Duodenal mucosa (tissue), 2 donors: Measurements from ENCODE around the gene PPM1J.
A peak's percentile ranks its signal among the peaks of the same experiment; 100 is the strongest.
"Not testable (repeated sequence)": the region's sequence is repeated elsewhere in the genome, so short reads cannot be mapped to it uniquely, and the experiment has no call there.

Source experiments
- H3K27ac ChIP-seq: one replicate; pipeline ENCODE4 v1.7.0; 2013; ENCODE audit warnings: low read depth, low read length
- H3K27me3 ChIP-seq, 2 donors: one replicate each; pipeline ENCODE4 v1.7.0; 2013; ENCODE audit warnings: low read length in 2 of 2, control low read depth in 1 of 2; ENCODE audit not compliant: insufficient read depth in 2 of 2, control insufficient read depth in 1 of 2
- H3K36me3 ChIP-seq, 2 donors: one replicate each; pipeline ENCODE4 v1.7.0; 2013; ENCODE audit warnings: low read length in 2 of 2, control low read depth in 1 of 2; ENCODE audit not compliant: insufficient read depth in 2 of 2, control insufficient read depth in 1 of 2
- H3K4me1 ChIP-seq, 2 donors: one replicate each; pipeline ENCODE4 v1.7.0; 2013; ENCODE audit warnings: low read length in 2 of 2, control low read depth in 1 of 2; ENCODE audit not compliant: insufficient read depth in 2 of 2, control insufficient read depth in 1 of 2
- H3K4me3 ChIP-seq, 2 donors: one replicate each; pipeline ENCODE4 v1.7.0; 2013; ENCODE audit warnings: low read length in 2 of 2, low read depth in 1 of 2
- H3K9ac ChIP-seq, 2 donors: one replicate each; pipeline ENCODE4 v1.7.0; 2013; ENCODE audit warnings: low read length in 2 of 2, low read depth in 1 of 2
- H3K9me3 ChIP-seq, 2 donors: one replicate each; pipeline ENCODE4 v1.7.0; 2013; ENCODE audit warnings: low read length in 2 of 2, control low read depth in 1 of 2; ENCODE audit not compliant: control insufficient read depth in 1 of 2

PPM1J gene

DNA sequence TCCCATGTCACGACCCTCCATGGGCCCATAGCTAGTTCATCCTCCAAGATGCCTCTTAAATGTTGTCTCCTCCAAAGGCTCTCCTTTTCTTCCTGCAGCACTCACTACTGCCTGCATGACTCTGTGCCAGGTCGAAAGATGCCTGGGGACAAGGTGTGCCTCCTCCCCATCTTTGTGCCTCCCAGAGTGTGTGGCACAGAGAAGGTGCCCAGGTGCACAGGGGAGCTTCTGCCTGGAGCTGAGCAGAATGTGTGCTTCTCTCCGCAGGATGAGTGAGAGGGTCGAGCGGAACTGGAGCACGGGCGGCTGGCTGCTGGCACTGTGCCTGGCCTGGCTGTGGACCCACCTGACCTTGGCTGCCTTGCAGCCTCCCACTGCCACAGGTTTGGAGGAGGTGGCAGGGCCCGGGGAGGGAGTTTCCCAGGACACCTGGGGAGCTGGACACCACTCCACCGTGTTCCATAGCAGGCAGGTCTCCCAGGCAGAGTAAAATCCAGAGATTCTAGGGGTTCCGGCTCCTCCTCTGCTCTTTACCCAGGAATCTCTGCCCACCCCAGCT lies 6.9 kb upstream of the PPM1J start:
- Histone ChIP-seq H3K9me3 (no peaks in the 10 kb centered on the region), H3K9ac (no peak overlapping the region), H3K36me3 (no peaks in the 10 kb centered on the region), H3K27me3 (peaks cover 9 to 21% of the 10 kb centered on the region in 2 donors), H3K4me1 (peaks cover 9% of the 10 kb centered on the region in 2 donors), H3K4me3 (no peak overlapping the region), H3K27ac (no peak overlapping the region)

DNA sequence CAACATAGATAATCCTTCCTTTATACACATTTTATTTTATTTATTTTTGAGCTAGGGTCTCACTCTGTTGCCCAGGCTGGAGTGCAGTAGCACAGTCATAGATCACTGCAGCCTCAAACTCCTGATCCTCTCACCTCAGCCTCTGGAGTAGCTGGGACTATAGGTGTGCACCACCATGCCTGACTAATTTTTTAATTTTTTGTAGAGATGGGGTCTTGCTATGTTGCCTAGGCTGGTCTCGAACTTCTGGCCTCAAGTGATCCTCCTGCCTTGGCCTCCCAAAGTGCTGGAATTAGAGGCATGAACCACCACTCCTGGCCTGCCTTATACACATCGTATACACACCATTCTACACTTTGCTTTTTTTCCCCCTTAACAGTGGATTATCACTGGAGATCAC lies 6.2 kb upstream of the PPM1J start:
- H3K4me3 ChIP-seq, H3K4me1 ChIP-seq, H3K9ac ChIP-seq, H3K9me3 ChIP-seq, H3K36me3 ChIP-seq, H3K27ac ChIP-seq: not testable (repeated sequence)
- peaks cover 9 to 21% of the 10 kb centered on the region in 2 donors for H3K27me3 ChIP-seq

DNA sequence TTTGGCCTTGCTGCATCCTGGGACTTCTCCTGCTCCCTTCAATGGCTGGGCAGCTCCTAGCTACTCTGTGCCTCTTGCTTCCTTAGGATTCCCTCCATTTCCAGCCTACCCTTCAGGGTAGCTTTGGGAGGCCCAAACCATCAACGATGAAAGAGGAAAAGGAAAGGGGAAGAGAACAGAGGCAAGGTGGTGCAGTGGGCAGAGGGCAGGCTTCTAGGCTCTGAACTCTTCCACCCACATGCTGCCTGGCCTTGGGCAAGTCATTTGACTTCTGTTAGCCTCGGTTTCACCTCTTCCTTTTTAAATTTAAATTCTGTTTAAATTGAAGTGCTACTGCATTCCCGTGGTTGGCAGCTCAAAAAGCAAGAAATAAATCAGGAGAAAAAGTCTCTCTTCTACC lies 5.7 kb upstream of the PPM1J start:
- no peaks in the 10 kb centered on the region for H3K9me3 ChIP-seq

DNA sequence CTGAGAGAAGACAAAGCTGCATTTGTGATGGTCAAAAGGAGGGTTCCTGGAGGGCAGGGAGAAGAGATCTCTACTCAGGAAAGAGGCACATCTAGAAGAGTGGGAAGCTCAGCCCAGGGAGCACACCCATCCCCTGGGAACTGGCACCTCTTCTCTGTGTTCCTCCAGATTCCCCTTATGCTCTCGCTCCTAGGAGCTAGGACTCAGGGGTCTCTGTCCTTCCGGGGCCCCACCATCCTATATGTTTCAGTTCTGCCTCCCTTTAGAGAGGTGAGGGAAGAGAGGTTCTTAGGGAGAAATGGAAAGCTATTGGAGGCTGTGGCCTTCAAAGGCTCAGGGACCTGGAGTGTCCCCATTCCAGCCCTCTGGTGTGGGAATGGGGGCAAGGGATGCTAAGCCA lies 4.6 kb upstream of the PPM1J start:
- no peaks in the 10 kb centered on the region for H3K9me3 ChIP-seq
- no peak overlapping the region for H3K4me3 ChIP-seq
- no peak overlapping the region for H3K27ac ChIP-seq
- H3K27me3 ChIP-seq, result peaks cover 9 to 21% of the 10 kb centered on the region in 2 donors
- H3K36me3 ChIP-seq, result no peaks in the 10 kb centered on the region
- peaks cover 18 to 19% of the 10 kb centered on the region in 2 donors for H3K4me1 ChIP-seq
- no peak overlapping the region for H3K9ac ChIP-seq

More for the DNA sequence above, 5.7 kb upstream of the PPM1J start:
- peaks cover 9 to 21% of the 10 kb centered on the region in 2 donors for H3K27me3 ChIP-seq
- no peaks in the 10 kb centered on the region for H3K36me3 ChIP-seq
- no peak overlapping the region for H3K27ac ChIP-seq
- no peak overlapping the region for H3K9ac ChIP-seq
- H3K4me1 ChIP-seq, result peaks cover 13 to 14% of the 10 kb centered on the region in 2 donors
- H3K4me3 ChIP-seq, result no peak overlapping the region

DNA sequence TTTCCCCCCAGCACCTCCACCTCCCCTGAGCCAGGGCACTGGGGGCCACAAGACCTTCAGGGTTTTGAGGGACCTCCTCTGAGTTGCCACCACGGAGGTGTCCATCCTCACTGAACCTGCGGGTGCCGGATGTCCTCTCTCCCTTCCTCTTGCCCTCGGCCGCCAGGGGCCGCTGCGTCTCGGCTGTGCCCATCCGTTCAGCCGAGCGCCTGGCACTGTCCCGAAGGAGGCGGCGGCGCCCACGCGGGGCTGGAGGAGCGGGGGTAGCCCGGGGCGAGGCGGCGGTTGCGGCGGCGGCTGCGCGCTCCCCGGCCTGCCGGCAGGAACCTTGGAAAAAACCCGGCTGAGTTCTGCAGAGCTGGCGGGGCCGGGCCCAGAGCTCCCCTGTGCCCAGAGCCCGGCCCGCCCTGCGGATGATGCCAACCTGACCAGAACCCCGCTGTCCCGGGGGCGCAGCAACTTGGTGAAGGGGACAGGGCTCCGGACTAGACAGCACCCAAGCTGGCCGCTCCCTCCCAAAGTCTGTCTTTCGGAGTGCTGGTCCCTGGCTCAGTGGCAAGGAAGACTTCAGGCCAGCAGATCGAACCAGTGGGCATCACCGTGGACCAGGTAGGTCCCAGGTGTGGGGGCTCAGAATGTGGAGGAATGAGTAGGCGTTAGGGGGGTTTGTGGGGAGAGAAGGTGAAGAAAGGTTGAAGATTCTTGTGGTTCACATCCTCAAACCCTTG lies 3.7 kb upstream of the PPM1J start:
- Histone ChIP-seq H3K27me3 (peaks cover 9 to 21% of the 10 kb centered on the region in 2 donors), H3K9me3 (no peaks in the 10 kb centered on the region), H3K9ac (no peak overlapping the region), H3K36me3 (no peaks in the 10 kb centered on the region), H3K4me1 (peaks cover 22 to 27% of the 10 kb centered on the region in 2 donors), H3K4me3 (peak overlapping the region in 1 of 2 donors; percentile 2), H3K27ac (no peak overlapping the region)

DNA sequence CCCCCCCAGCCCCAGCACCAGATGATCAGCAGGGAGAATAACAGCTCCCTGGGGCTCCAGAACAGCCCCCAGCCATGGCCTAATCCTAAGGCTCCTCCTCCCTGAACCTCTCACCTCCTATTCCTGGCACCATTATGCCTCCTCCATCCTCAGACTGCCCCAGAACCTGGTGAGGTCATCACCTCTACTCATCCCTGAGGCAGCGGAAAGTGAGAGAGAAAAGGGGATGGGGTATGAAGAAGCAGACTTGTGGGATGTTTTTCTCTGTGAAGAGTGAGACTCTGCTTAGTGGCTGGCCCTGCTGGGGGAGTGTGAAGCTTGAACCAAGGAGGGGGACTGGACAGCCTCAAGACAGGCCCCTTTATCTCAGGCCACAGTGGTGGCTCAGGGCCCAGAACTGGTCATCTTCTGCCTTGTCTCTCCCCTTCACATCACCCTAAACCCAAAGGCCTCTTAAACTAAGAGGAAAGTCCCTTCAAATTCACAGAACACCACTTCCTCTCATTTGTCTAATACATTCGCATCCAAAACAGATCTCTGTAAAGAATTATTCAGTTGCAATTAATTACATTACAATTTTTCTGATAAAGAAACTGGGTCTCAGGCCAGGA lies 2.2 kb upstream of the PPM1J start:
- Histone ChIP-seq H3K36me3 (no peaks in the 10 kb centered on the region), H3K27me3 (peaks cover 9 to 14% of the 10 kb centered on the region in 2 donors), H3K9ac (no peak overlapping the region), H3K27ac (no peak overlapping the region), H3K4me3 (no peak overlapping the region), H3K4me1 (peaks cover 19 to 21% of the 10 kb centered on the region in 2 donors), H3K9me3 (no peaks in the 10 kb centered on the region)

DNA sequence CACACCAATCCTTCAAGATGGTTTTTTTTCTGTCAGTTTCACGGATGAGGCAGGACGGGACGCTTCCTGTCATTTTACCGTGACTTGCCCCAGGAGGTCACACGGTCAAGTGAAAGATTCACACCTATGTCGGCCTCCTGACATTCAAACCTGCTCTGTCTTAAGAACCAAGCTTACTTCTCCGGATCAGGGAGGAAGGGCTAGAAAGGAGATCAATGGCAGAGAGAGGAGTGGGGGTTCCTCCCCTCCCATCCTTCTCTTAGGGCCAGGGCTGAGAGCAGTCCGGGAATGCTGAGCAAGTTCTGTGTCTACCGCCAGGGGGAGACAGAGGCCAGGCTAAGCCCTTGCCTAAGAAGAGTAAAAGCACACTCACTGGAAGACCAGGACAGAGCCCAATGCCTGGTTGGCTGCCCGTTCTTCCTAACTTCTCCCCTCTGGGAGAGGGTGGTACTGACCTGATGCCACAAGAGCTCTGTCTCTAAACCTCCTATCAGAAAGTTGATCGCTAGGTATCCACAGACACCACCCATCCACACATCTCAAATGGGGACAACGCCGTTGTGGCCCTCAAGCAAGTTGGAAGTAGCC lies 1.1 kb upstream of the PPM1J start:
- H3K4me1 ChIP-seq, result peaks cover 18 to 21% of the 10 kb centered on the region in 2 donors
- no peaks in the 10 kb centered on the region for H3K36me3 ChIP-seq
- H3K9ac ChIP-seq, result peak overlapping the region; percentile 59 to 82
- no peaks in the 10 kb centered on the region for H3K9me3 ChIP-seq
- H3K27me3 ChIP-seq, result peaks cover 6 to 14% of the 10 kb centered on the region in 2 donors
- H3K27ac ChIP-seq, result no peak overlapping the region
- H3K4me3 ChIP-seq, result peak overlapping the region; percentile 77 to 79

DNA sequence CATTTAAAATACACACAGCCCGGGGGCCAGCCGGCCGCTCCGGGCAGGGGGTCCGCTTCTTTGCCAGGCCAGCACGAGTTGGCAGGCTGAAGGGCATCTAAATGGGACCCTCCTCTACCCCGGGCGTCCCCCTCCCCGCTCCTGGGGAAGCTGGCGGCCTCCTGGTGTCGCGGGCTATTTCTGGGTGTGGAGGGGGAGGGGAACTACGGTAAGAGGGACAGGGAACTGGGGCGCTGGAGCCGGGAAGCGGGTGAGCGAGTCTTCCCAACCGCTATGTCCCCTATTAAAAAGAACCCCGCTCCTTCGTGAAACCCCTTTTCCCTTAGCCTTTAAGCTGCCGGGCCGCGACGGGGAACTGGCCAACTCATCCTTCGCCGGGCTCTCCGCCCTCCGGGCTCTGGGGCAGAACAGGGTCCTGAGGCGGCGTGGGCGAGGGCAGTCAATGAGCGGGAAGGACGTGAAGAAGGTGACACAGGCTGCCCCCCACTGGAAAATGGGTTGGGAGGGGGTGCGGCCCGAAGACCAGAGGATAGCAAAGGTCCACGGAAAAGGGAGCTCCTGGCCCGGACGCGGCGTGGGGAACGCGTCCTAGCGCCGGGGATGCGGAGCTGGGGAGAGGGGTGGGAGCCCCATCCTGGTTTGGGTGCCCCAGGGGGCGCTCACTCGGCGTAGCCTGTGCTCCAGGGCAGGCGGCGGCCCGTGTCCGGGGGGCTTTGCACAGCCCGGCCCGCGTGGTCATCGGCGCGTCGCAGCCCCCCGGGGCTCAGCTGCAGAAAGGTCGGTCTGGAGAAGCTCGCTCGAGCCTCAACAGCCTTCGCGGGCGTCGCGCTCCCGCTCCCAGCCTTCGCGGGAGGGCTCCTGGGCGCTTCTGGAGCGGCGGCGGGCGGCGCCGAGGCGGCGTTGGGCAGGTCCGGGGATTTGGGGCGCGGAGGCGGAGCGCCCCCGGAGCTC lies 544 bp downstream of the PPM1J start:
- Histone ChIP-seq H3K27me3 (peaks cover 2 to 6% of the 10 kb centered on the region in 2 donors), H3K9me3 (no peaks in the 10 kb centered on the region), H3K36me3 (no peaks in the 10 kb centered on the region), H3K9ac (peak overlapping the region; percentile 44 to 63), H3K4me1 (peaks cover 18 to 21% of the 10 kb centered on the region in 2 donors), H3K27ac (no peak overlapping the region), H3K4me3 (peak overlapping the region; percentile 74 to 77)

DNA sequence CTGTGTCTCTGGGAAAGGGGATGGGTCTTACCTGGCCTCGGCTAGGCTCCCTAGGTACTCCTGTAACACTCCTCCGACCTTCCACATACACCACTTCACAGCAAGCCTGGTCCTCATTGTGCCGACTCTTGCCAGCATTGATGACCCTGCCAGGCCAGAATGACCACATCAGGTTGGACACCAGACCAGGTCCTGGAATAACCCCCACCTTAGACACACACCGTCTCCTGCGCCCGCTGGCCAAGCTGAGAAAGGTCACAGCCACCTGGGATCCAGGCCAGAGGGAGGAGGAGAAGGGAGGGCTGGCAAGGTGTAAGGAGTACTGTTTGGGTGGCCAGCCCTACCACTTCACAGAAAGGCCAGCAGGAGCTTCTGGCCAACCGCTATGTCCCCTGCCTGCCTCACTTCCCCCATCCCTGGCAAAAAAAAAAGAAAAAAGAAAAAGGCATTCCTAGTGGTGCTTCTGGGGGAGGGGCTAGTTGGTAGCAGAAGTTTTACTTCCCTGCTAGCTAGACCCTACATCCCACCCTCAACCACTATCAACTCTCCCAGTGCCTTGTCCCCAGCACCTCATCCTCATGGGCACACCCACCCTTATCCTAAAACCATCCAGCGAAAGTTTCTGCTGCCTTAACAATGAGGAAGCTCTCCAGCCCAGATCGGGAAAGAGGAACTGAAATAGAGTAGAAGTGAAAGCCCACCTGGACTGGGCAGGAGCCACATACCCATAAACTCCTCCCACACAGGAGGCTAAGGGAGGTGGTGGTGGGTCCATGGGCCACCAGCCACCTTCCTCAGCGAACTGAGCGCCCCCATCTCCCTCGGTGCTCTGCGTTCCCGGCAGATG lies 1.4 kb downstream of the PPM1J start:
- Histone ChIP-seq H3K36me3 (no peaks in the 10 kb centered on the region), H3K4me3 (peak overlapping the region; percentile 74 to 77), H3K9me3 (no peaks in the 10 kb centered on the region), H3K4me1 (peaks cover 18 to 21% of the 10 kb centered on the region in 2 donors), H3K27ac (no peak overlapping the region), H3K9ac (peak overlapping the region in 1 of 2 donors; percentile 44), H3K27me3 (peaks cover 0 to 2% of the 10 kb centered on the region in 2 donors)
